Body of pancreas (tissue), 4 donors: ENCODE data around the gene HOXC5. TPM values are rescaled to one million over a fixed set of nuclear protein-coding genes. Genes with fewer than 3 reads are reported as not detected.
"Not testable (repeated sequence)": the region's sequence is repeated elsewhere in the genome, so short reads cannot be mapped to it uniquely, and the experiment has no call there.

Experiments used
- ATAC-seq: fragments of 150-250 bp; one replicate; pipeline ENCODE4 v1.9.1; 2016
- DNase-seq, 4 donors: peaks; one replicate each; pipeline ENCODE4 v3.0.0-alpha.2; 2019
- H3K27ac ChIP-seq, 4 donors: fragments of 200-600 bp; sonication (generic); 1 replicate in 3 of 4; 2 replicates in 1 of 4; pipeline versions ENCODE4 v1.5.1 to v1.6.1; 2016 to 2019; ENCODE audit warnings: mild to moderate bottlenecking in 1 of 4, mixed read lengths in 1 of 4, moderate library complexity in 1 of 4
- H3K27me3 ChIP-seq, 2 donors: fragments of 200-600 bp; sonication (generic); one replicate each; pipeline ENCODE4 v1.6.0; 2016; ENCODE audit warnings: mild to moderate bottlenecking in 1 of 2
- H3K36me3 ChIP-seq, 2 donors: fragments of 200-600 bp; sonication (generic); replicated peaks in 1 of 2; 2 replicates each; pipeline ENCODE4 v1.5.1; 2016; ENCODE audit warnings: low read depth in 2 of 2; ENCODE audit not compliant: insufficient read depth in 1 of 2
- H3K4me1 ChIP-seq: fragments of 200-600 bp; sonication (generic); one replicate; pipeline ENCODE4 v1.6.0; 2016
- H3K4me3 ChIP-seq, 2 donors: fragments of 200-600 bp; sonication (generic); 1 replicate in 1 of 2; 2 replicates in 1 of 2; pipeline ENCODE4 v1.5.1; 2016 to 2019
- H3K9me3 ChIP-seq, 3 donors: fragments of 200-600 bp; sonication (generic); 1 replicate in 2 of 3; 2 replicates in 1 of 3; pipeline ENCODE4 v1.5.1; 2016
- CTCF ChIP-seq, 7 experiments: fragments of 450-650 bp in 4 of 7; fragments of 200-600 bp in 3 of 7; sonication (generic) in 3 of 7; IDR thresholded peaks; one replicate each; pipeline ENCODE4 v1.5.1; 2016 to 2019; ENCODE audit warnings: antibody characterized with exemption in 7 of 7
- POLR2A ChIP-seq, 3 donors: fragments of 450-650 bp; IDR thresholded peaks; one replicate each; pipeline ENCODE4 v1.6.1; 2016; ENCODE audit warnings: antibody characterized with exemption in 3 of 3, mild to moderate bottlenecking in 2 of 3
- WGBS, 2 donors: methylation state at CpG; one replicate each; pipeline ENCODE4 v1.1.5; 2017; 5-methylcytosine and 5-hydroxymethylcytosine counted together
- intact Hi-C: fragments of 100-400 bp; cut with DNase I; formaldehyde crosslinking; loops from one replicate; pipeline ENCODE4 v1.15.1; 2023
- total RNA-seq, 2 donors: library from RNA; depleted of rRNA; stranded (reverse); fragments of >200 nt; gene quantifications; one replicate each; pipeline ENCODE4 v1.1.0, GENCODE V29; 2016

HOXC5 gene
- total RNA-seq, 2 donors from 2014 or later = not detected

- Histone ChIP-seq H3K27ac (no peak overlapping the region), H3K4me1 (no peaks in the 10 kb centered on the region), H3K9me3 (no peaks in the 10 kb centered on the region), H3K4me3 (no peak overlapping the region), H3K36me3 (no peaks in the 10 kb centered on the region), H3K27me3 (peaks cover 3 to 22% of the 10 kb centered on the region in 2 donors)
- whole genome bisulfite sequencing, 2 donors = 44 to 67% methylated on average over 2 of the region's 2 CpGs
- DNase-seq = no peak
- ATAC-seq = no peak
- TF ChIP-seq CTCF (IDR thresholded peaks at IDR 0.05) (no peak), POLR2A (IDR thresholded peaks at IDR 0.05) (no peak)
- intact Hi-C loops = no loop called here
These were observed 8.3 kb downstream of the HOXC5 start for GRCh38 chr12:54041097-54041690.

- peaks cover 3 to 31% of the 10 kb centered on the region in 2 donors for H3K27me3 ChIP-seq
- ATAC-seq, H3K36me3 ChIP-seq, DNase-seq, H3K9me3 ChIP-seq, H3K4me3 ChIP-seq, intact Hi-C loops, H3K27ac ChIP-seq, H3K4me1 ChIP-seq: not testable (repeated sequence)
- 48 to 73% methylated on average over 6 of the region's 6 CpGs for WGBS, 2 donors
These were observed 9.2 kb downstream of the HOXC5 start for GRCh38 chr12:54042033-54042432.

- DNase-seq (no peak), ATAC-seq (no peak)
- WGBS, 2 donors = 43 to 69% methylated on average over 5 to 6 of the region's 6 CpGs
- H3K4me1 ChIP-seq = peaks cover 13% of the 10 kb centered on the region
- no peak overlapping the region for H3K27ac ChIP-seq
- H3K4me3 ChIP-seq = no peak overlapping the region
- intact Hi-C loops = no loop called here
- no peaks in the 10 kb centered on the region for H3K36me3 ChIP-seq
- TF ChIP-seq POLR2A (IDR thresholded peaks at IDR 0.05) = no peak
- TF ChIP-seq CTCF (IDR thresholded peaks at IDR 0.05) = no peak
- H3K9me3 ChIP-seq = no peaks in the 10 kb centered on the region
- peaks cover 3 to 43% of the 10 kb centered on the region in 2 donors for H3K27me3 ChIP-seq
These were observed 10.4 kb downstream of the HOXC5 start for GRCh38 chr12:54042970-54043853.

- peaks cover 3 to 42% of the 10 kb centered on the region in 2 donors for H3K27me3 ChIP-seq
- ATAC-seq (no peak), DNase-seq (no peak)
- no peak overlapping the region for H3K27ac ChIP-seq
- no peaks in the 10 kb centered on the region for H3K9me3 ChIP-seq
- WGBS, 2 donors = 44 to 48% methylated on average over 5 of the region's 5 CpGs
- TF ChIP-seq CTCF (IDR thresholded peaks at IDR 0.05) (no peak), POLR2A (IDR thresholded peaks at IDR 0.05) (no peak)
- no peak overlapping the region for H3K4me3 ChIP-seq
- intact Hi-C loops = no loop called here
- peaks cover 13% of the 10 kb centered on the region for H3K4me1 ChIP-seq
- H3K36me3 ChIP-seq = no peaks in the 10 kb centered on the region
These were observed 11.7 kb downstream of the HOXC5 start for GRCh38 chr12:54044425-54045103.

- intact Hi-C loops = no loop called here
- no peak overlapping the region for H3K4me3 ChIP-seq
- DNase-seq = no peak
These were observed 12.6 kb downstream of the HOXC5 start for GRCh38 chr12:54045401-54045800.

More at GRCh38 chr12:54045401-54045800, 12.6 kb downstream of the HOXC5 start:
- H3K27me3 ChIP-seq = peaks cover 3 to 34% of the 10 kb centered on the region in 2 donors
- peaks cover 13% of the 10 kb centered on the region for H3K4me1 ChIP-seq
- H3K9me3 ChIP-seq = no peaks in the 10 kb centered on the region
- no peak for TF ChIP-seq CTCF (IDR thresholded peaks at IDR 0.05)
- TF ChIP-seq POLR2A (IDR thresholded peaks at IDR 0.05) = no peak
- ATAC-seq = no peak
- H3K27ac ChIP-seq = no peak overlapping the region
- H3K36me3 ChIP-seq = no peaks in the 10 kb centered on the region
